Lower leg skin (tissue), 4 donors: Measurements from ENCODE around the gene ANKS1A. TPM values are rescaled to one million over a fixed set of nuclear protein-coding genes. Genes with fewer than 3 reads are reported as not detected.

Experiments used
- DNase-seq, 2 donors: peaks; one replicate each; pipeline ENCODE4 v3.0.0-alpha.2; 2019; ENCODE audit warnings: low spot score in 2 of 2
- H3K4me3 ChIP-seq: fragments of 200-600 bp; sonication (generic); 2 replicates; pipeline ENCODE4 v1.5.1; 2017; ENCODE audit warnings: mild to moderate bottlenecking, low read depth; ENCODE audit not compliant: poor library complexity, severe bottlenecking
- CTCF ChIP-seq, 3 donors: fragments of 450-650 bp; IDR thresholded peaks; one replicate each; pipeline ENCODE4 v1.5.1; 2016; ENCODE audit warnings: antibody characterized with exemption in 3 of 3, mild to moderate bottlenecking in 3 of 3, moderate library complexity in 2 of 3
- POLR2A ChIP-seq, 2 donors: fragments of 450-650 bp; IDR thresholded peaks; one replicate each; pipeline ENCODE4 v1.6.1; 2016 to 2017; ENCODE audit warnings: antibody characterized with exemption in 2 of 2, mild to moderate bottlenecking in 1 of 2, moderate library complexity in 1 of 2
- WGBS, 2 donors: methylation state at CpG; one replicate each; pipeline ENCODE4 v1.1.5; 2018; 5-methylcytosine and 5-hydroxymethylcytosine counted together
- intact Hi-C: fragments of 100-400 bp; cut with DNase I; formaldehyde crosslinking; loops from one replicate; pipeline ENCODE4 v1.15.0; 2023; ENCODE audit warnings: low total_unique reads
- total RNA-seq, 4 donors: library from RNA; depleted of rRNA; stranded (reverse); fragments of >200 nt; gene quantifications; one replicate each; pipeline ENCODE4 v1.1.0, GENCODE V29; 2016

The ANKS1A gene
- total RNA-seq, 4 donors from 2014 or later: 22.9 to 27.8 (median 25.3) TPM

- TF ChIP-seq POLR2A (IDR thresholded peaks at IDR 0.05): no peak
- TF ChIP-seq CTCF (IDR thresholded peaks at IDR 0.05): no peak
- DNase-seq: peak in 1 of 2 donors; percentile 80
- no peak overlapping the region for H3K4me3 ChIP-seq
- 49 to 52% methylated on average over 19 of the region's 19 CpGs for WGBS, 2 donors
- intact Hi-C loops: no loop called here
Observed at GRCh38 chr6:35082046-35082732, 193.1 kb downstream of the ANKS1A start.

- intact Hi-C loops: no loop called here
- TF ChIP-seq POLR2A (IDR thresholded peaks at IDR 0.05) (no peak), CTCF (IDR thresholded peaks at IDR 0.05) (no peak)
- peak in 1 of 2 donors; percentile 77 for DNase-seq
- no peak overlapping the region for H3K4me3 ChIP-seq
- WGBS, 2 donors: 84 to 94% methylated on average over 12 to 13 of the region's 13 CpGs
Observed at GRCh38 chr6:35082733-35083403, 193.8 kb downstream of the ANKS1A start.

GRCh38 chr6:35083507-35083906, 194.5 kb downstream of the ANKS1A start:
- no peak overlapping the region for H3K4me3 ChIP-seq
- TF ChIP-seq POLR2A (IDR thresholded peaks at IDR 0.05) (no peak), CTCF (IDR thresholded peaks at IDR 0.05) (no peak)
- no peak for DNase-seq
- intact Hi-C loops: no loop called here
- WGBS, 2 donors: 76 to 84% methylated on average over 9 of the region's 9 CpGs

GRCh38 chr6:35084041-35084491, 195.0 kb downstream of the ANKS1A start:
- peak in 1 of 2 donors; percentile 85 for DNase-seq
- WGBS, 2 donors: 31 to 33% methylated on average over 14 of the region's 14 CpGs
- no peak overlapping the region for H3K4me3 ChIP-seq
- intact Hi-C loops: no loop called here
- TF ChIP-seq POLR2A (IDR thresholded peaks at IDR 0.05) (no peak), CTCF (IDR thresholded peaks at IDR 0.05) (no peak)

GRCh38 chr6:35084511-35085203, 195.6 kb downstream of the ANKS1A start:
- DNase-seq: peak in 1 of 2 donors; percentile 80
- intact Hi-C loops: no loop called here
- TF ChIP-seq POLR2A (IDR thresholded peaks at IDR 0.05): no peak
- H3K4me3 ChIP-seq: no peak overlapping the region
- WGBS, 2 donors: 50 to 61% methylated on average over 12 of the region's 12 CpGs
